A549 (cell line): ENCODE data around the gene RNF123. TPM values are rescaled to one million over a fixed set of nuclear protein-coding genes. Genes with fewer than 3 reads are reported as not detected.
"Not testable (repeated sequence)": the region's sequence is repeated elsewhere in the genome, so short reads cannot be mapped to it uniquely, and the experiment has no call there.

Source experiments
- ATAC-seq, 2 experiments: fragments of 200-7000 bp in 1 of 2; fragments of >200 bp in 1 of 2; cut with Nextera tagmentation in 1 of 2; cut with Tn5 transposase in 1 of 2; 3 replicates each; pipeline versions ENCODE4 v1.8.0 to v1.9.1; 2018 to 2020; ENCODE audit warnings: mild to moderate bottlenecking in 1 of 2, moderate library complexity in 1 of 2
- CTCF ChIA-PET: fragments of 300-600 bp; sonication (Branson Sonifier 250); formaldehyde crosslinking; extraction: SDS; loops from one replicate; lab custom pipeline; 2021; ENCODE audit warnings: antibody characterized with exemption, inconsistent platforms; lab: Yijun Ruan, JAX
- POLR2A ChIA-PET: fragments of 350-600 bp; formaldehyde crosslinking; extraction: SDS; loops from one replicate; lab custom pipeline; 2021; ENCODE audit warnings: antibody characterized with exemption, inconsistent platforms; lab: Yijun Ruan, JAX
- DNase-seq, 2 experiments: peaks; one replicate each; pipeline versions ENCODE4 v3.0.0 to v3.0.0-alpha.2; 2011 to 2016; ENCODE audit warnings: low read depth in 1 of 2, low spot score in 1 of 2
- FAIRE-seq: peaks from 2 replicates; lab custom pipeline; 2011; peaks lifted over from hg19 to GRCh38; lab: Jason Lieb, UNC
- H3K27ac ChIP-seq, 2 experiments: fragments of >200 bp; sonication (Bioruptor Twin); formaldehyde crosslinking; 3 replicates each; pipeline ENCODE4 v1.5.1; 2016 to 2017
- H3K4me1 ChIP-seq: fragments of >200 bp; sonication (Bioruptor Twin); formaldehyde crosslinking; 3 replicates; pipeline ENCODE4 v1.6.1; 2016
- H3K4me2 ChIP-seq: fragments of >200 bp; sonication (Bioruptor Twin); formaldehyde crosslinking; 3 replicates; pipeline ENCODE4 v1.6.1; 2016
- H3K4me3 ChIP-seq: fragments of >200 bp; sonication (Bioruptor Twin); formaldehyde crosslinking; 3 replicates; pipeline ENCODE4 v1.5.1; 2016
- H3K9me3 ChIP-seq: fragments of >200 bp; sonication (Bioruptor Twin); formaldehyde crosslinking; 3 replicates; pipeline ENCODE4 v1.6.1; 2016
- ATOH8 ChIP-seq: fragments of 250-450 bp; sonication (Bioruptor Pico); IDR thresholded peaks from 2 replicates; pipeline ENCODE4 v1.5.0; 2020; ENCODE audit warnings: low read depth, mild to moderate bottlenecking, moderate library complexity
- BCL3 ChIP-seq: fragments of >200 bp; sonication (Bioruptor Twin); formaldehyde crosslinking; IDR thresholded peaks from 3 replicates; pipeline ENCODE4 v1.6.1; 2016
- CBX8 ChIP-seq: fragments of 200-600 bp; sonication (generic); IDR thresholded peaks from 2 replicates; pipeline ENCODE4 v1.6.1; 2016
- CHD2 ChIP-seq: fragments of 150-350 bp; IDR thresholded peaks from 2 replicates; pipeline ENCODE4 v1.6.1; 2014; ENCODE audit warnings: low read length; ENCODE audit not compliant: partially characterized antibody
- CHD4 ChIP-seq: fragments of 200-600 bp; sonication (generic); IDR thresholded peaks from 2 replicates; pipeline ENCODE4 v1.6.1; 2016; ENCODE audit warnings: antibody characterized with exemption, mild to moderate bottlenecking, borderline replicate concordance
- EHMT2 ChIP-seq: fragments of 200-600 bp; sonication (generic); IDR thresholded peaks from 2 replicates; pipeline ENCODE4 v1.6.1; 2016; ENCODE audit warnings: antibody characterized with exemption, low read depth, mild to moderate bottlenecking, moderate library complexity
- EP300 ChIP-seq, 2 experiments: fragments of >200 bp; sonication (Bioruptor Twin); formaldehyde crosslinking; IDR thresholded peaks; 2 replicates in 1 of 2; 3 replicates in 1 of 2; pipeline ENCODE4 v1.6.1; 2016 to 2017
- FOSB ChIP-seq: fragments of 250-450 bp; sonication (Bioruptor Pico); IDR thresholded peaks from 2 replicates; pipeline ENCODE4 v1.5.0; 2020; ENCODE audit warnings: mild to moderate bottlenecking, moderate library complexity
- FOXS1 ChIP-seq: fragments of 250-450 bp; sonication (Bioruptor Pico); IDR thresholded peaks from 2 replicates; pipeline ENCODE4 v1.5.0; 2020; ENCODE audit warnings: mild to moderate bottlenecking, moderate library complexity
- HDAC2 ChIP-seq: fragments of 200-600 bp; sonication (generic); IDR thresholded peaks from 2 replicates; pipeline ENCODE4 v1.6.1; 2016
- HMGXB4 ChIP-seq: fragments of 250-450 bp; sonication (Bioruptor Pico); IDR thresholded peaks from 2 replicates; pipeline ENCODE4 v1.5.0; 2021; ENCODE audit warnings: mild to moderate bottlenecking, moderate library complexity, borderline replicate concordance
- HOXA7 ChIP-seq: fragments of 250-450 bp; sonication (Bioruptor Pico); IDR thresholded peaks from 2 replicates; pipeline ENCODE4 v1.5.0; 2020; ENCODE audit warnings: mild to moderate bottlenecking, moderate library complexity
- KDM5A ChIP-seq: fragments of 200-600 bp; sonication (generic); IDR thresholded peaks from 2 replicates; pipeline ENCODE4 v1.6.1; 2016; ENCODE audit warnings: antibody characterized with exemption, mild to moderate bottlenecking
- MAX ChIP-seq: IDR thresholded peaks from 2 replicates; pipeline ENCODE4 v1.6.1; 2012
- MAZ ChIP-seq: fragments of 150-350 bp; IDR thresholded peaks from 2 replicates; pipeline ENCODE4 v1.6.1; 2014; ENCODE audit warnings: antibody characterized with exemption, low read depth, low read length, borderline replicate concordance
- POLR2AphosphoS2 ChIP-seq: conservative IDR thresholded peaks from 2 replicates; pipeline ENCODE4 v1.6.1; 2012; ENCODE audit warnings: low read length, improper control_type of control experiment, inconsistent platforms
- RARB ChIP-seq: fragments of 250-450 bp; sonication (Bioruptor Pico); IDR thresholded peaks from 2 replicates; pipeline ENCODE4 v1.8.0; 2021; ENCODE audit warnings: mild to moderate bottlenecking, moderate library complexity
- RCOR1 ChIP-seq: fragments of 150-350 bp; IDR thresholded peaks from 2 replicates; pipeline ENCODE4 v1.6.1; 2014; ENCODE audit warnings: antibody characterized with exemption, low read length, low read depth
- SREBF2 ChIP-seq: fragments of 450-650 bp; IDR thresholded peaks from 2 replicates; pipeline ENCODE4 v1.6.1; 2014; ENCODE audit warnings: mild to moderate bottlenecking, moderate library complexity
- TFCP2L1 ChIP-seq: fragments of 250-450 bp; sonication (Bioruptor Pico); IDR thresholded peaks from 2 replicates; pipeline ENCODE4 v1.5.0; 2021; ENCODE audit warnings: mild to moderate bottlenecking
- TP53 ChIP-seq: fragments of 250-450 bp; sonication (Bioruptor Pico); IDR thresholded peaks from 2 replicates; pipeline ENCODE4 v1.5.0; 2021; ENCODE audit warnings: mild to moderate bottlenecking, moderate library complexity
- USF2 ChIP-seq: fragments of 450-650 bp; IDR thresholded peaks from 2 replicates; pipeline ENCODE4 v1.6.1; 2014; ENCODE audit warnings: antibody characterized with exemption
- ZNF302 ChIP-seq: fragments of 250-450 bp; sonication (Bioruptor Pico); IDR thresholded peaks from 2 replicates; pipeline ENCODE4 v1.9.0; 2021; ENCODE audit warnings: inconsistent platforms, mild to moderate bottlenecking, moderate library complexity
- WGBS: methylation state at CpG from one replicate; pipeline ENCODE4 v1.1.6; 2017; ENCODE audit errors: missing lambda C conversion rate; 5-methylcytosine and 5-hydroxymethylcytosine counted together
- polyA plus RNA-seq, 4 experiments: library from polyadenylated mRNA; depleted of rRNA in 3 of 4; stranded (reverse); fragments of >200 nt; fragmentation: RNase III in 1 of 4; extraction: RNeasy Plus Mini Kit Qiagen cat#74134 plus additional on column Dnase treatment in 1 of 4; gene quantifications; 2 replicates in 3 of 4; 3 replicates in 1 of 4; pipeline ENCODE4 v1.2.3, GENCODE V29; 2011 to 2017
- TF ChIP-seq, protein P1 (sequence below): fragments of 150-350 bp; IDR thresholded peaks from 2 replicates; pipeline ENCODE4 v1.6.1; 2014; ENCODE audit warnings: low read depth, mild to moderate bottlenecking, low read length
- TF ChIP-seq, protein P2 (sequence below): fragments of >200 bp; sonication (Bioruptor Twin); formaldehyde crosslinking; IDR thresholded peaks from 3 replicates; pipeline ENCODE4 v1.5.1; 2016
- TF ChIP-seq, protein P3 (sequence below): fragments of >200 bp; sonication (Bioruptor Twin); formaldehyde crosslinking; IDR thresholded peaks from 2 replicates; pipeline ENCODE4 v1.6.1; 2016

Gene RNF123
- polyA plus RNA-seq, 2 of the 4 experiments (the other 2 are of a cell fraction) = 14.4 to 16.0 TPM

DNA sequence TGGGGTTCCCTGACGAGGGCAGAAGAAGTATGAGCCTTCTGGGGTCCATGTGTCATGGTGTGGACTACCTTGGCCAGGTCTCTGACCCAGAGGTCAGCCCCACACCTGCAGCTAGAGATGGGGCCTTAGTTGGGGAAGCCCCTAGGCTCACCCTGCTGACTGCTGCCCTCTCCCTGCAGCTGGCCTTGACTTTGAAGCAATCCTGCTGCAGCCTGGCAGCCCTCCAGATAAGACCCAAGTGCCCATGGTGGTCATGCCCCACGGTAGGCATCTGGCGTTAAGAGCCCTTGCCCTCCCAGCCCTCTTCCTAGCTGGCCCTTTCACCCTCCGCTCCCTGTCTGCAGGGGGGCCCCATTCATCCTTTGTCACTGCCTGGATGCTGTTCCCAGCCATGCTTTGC lies 7.8 kb upstream of the RNF123 start:
- H3K4me2 ChIP-seq = no peak overlapping the region
- no peak for TF ChIP-seq TFCP2L1 (CRISPR knock-in tag)
- TF ChIP-seq MAZ = no peak
- no peak for TF ChIP-seq ZNF302 (CRISPR knock-in tag)
- no peak for TF ChIP-seq EP300 (IDR thresholded peaks at IDR 0.05)
- TF ChIP-seq, protein P1, sequence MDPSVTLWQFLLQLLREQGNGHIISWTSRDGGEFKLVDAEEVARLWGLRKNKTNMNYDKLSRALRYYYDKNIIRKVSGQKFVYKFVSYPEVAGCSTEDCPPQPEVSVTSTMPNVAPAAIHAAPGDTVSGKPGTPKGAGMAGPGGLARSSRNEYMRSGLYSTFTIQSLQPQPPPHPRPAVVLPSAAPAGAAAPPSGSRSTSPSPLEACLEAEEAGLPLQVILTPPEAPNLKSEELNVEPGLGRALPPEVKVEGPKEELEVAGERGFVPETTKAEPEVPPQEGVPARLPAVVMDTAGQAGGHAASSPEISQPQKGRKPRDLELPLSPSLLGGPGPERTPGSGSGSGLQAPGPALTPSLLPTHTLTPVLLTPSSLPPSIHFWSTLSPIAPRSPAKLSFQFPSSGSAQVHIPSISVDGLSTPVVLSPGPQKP = no peak
- no peak for TF ChIP-seq BCL3
- TF ChIP-seq, protein P2, sequence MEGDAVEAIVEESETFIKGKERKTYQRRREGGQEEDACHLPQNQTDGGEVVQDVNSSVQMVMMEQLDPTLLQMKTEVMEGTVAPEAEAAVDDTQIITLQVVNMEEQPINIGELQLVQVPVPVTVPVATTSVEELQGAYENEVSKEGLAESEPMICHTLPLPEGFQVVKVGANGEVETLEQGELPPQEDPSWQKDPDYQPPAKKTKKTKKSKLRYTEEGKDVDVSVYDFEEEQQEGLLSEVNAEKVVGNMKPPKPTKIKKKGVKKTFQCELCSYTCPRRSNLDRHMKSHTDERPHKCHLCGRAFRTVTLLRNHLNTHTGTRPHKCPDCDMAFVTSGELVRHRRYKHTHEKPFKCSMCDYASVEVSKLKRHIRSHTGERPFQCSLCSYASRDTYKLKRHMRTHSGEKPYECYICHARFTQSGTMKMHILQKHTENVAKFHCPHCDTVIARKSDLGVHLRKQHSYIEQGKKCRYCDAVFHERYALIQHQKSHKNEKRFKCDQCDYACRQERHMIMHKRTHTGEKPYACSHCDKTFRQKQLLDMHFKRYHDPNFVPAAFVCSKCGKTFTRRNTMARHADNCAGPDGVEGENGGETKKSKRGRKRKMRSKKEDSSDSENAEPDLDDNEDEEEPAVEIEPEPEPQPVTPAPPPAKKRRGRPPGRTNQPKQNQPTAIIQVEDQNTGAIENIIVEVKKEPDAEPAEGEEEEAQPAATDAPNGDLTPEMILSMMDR = no peak
- TF ChIP-seq RARB (CRISPR knock-in tag) = no peak
- TF ChIP-seq KDM5A = no peak
- TF ChIP-seq CHD2 = no peak
- no peak for TF ChIP-seq HOXA7
- TF ChIP-seq, protein P3, sequence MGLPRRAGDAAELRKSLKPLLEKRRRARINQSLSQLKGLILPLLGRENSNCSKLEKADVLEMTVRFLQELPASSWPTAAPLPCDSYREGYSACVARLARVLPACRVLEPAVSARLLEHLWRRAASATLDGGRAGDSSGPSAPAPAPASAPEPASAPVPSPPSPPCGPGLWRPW = no peak
- no peak for TF ChIP-seq POLR2AphosphoS2
- TF ChIP-seq ATOH8 = no peak
- TF ChIP-seq HMGXB4 (CRISPR knock-in tag) = no peak
- no peak for TF ChIP-seq RCOR1
- TF ChIP-seq MAX = no peak
- DNase-seq = no peak
- 94% methylated on average over 4 of the region's 4 CpGs for WGBS
- no peaks in the 10 kb centered on the region for H3K4me1 ChIP-seq
- H3K27ac ChIP-seq = no peak overlapping the region
- ATAC-seq = no peak
- CTCF ChIA-PET = interaction anchor here (1.0 to 2.1 kb wide), 3 partner anchors 10 to 142 kb away, joined by 4 to 10 read pairs (median 6); no protein-coding TSS in a partner anchor
- FAIRE-seq = no peak
- no peaks in the 10 kb centered on the region for H3K9me3 ChIP-seq
- H3K4me3 ChIP-seq = no peak overlapping the region
- POLR2A ChIA-PET = no interaction called here

- CTCF ChIA-PET = interaction anchor here (1.4 to 2.1 kb wide), 2 partner anchors 12 to 144 kb away, joined by 6 to 10 read pairs; no protein-coding TSS in a partner anchor
Measured at GRCh38 chr3:49683162-49683561, 6.2 kb upstream of the RNF123 start.

DNA sequence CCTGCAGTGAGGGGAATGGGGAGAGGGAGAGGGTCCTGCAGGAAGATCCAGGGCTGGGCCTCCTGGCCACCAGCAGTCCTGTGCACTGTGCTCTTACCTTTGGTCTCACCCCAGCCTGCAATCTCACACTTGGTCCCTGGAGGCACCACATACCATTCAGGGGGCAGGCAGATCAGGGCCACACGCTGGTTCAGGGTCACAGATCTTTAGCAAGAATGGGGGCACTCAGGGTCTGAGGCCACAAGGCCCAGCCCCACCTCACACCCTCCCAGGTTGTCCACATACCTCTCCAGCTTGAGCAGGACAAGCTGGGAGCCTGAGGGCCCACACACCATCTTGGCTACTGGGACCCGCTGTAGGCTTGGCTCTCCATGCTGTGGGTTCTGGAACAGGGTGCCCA lies 4.9 kb upstream of the RNF123 start:
- 60% methylated on average over 1 of the region's 2 CpGs for WGBS
- 0 out of 6 replicates have a peak, but pooled peaks of 1 of the 2 experiments have one; percentile 13 for ATAC-seq

More at GRCh38 chr3:49683162-49683561, 6.2 kb upstream of the RNF123 start:
- Histone ChIP-seq H3K9me3 (no peaks in the 10 kb centered on the region), H3K4me3 (no peak overlapping the region), H3K27ac (no peak overlapping the region), H3K4me2 (no peak overlapping the region), H3K4me1 (no peaks in the 10 kb centered on the region)
- no peak for ATAC-seq
- no peak for DNase-seq
- WGBS = 100% methylated on average over 5 of the region's 6 CpGs
- POLR2A ChIA-PET = no interaction called here
- TF ChIP-seq HOXA7 = no peak
- no peak for TF ChIP-seq EHMT2
- no peak for TF ChIP-seq SREBF2
- TF ChIP-seq FOSB (CRISPR knock-in tag) = no peak
- TF ChIP-seq TP53 (CRISPR knock-in tag) = no peak
- no peak for TF ChIP-seq HDAC2
- TF ChIP-seq CHD4 = no peak
- no peak for TF ChIP-seq FOXS1 (CRISPR knock-in tag)
- no peak for TF ChIP-seq USF2
- TF ChIP-seq, protein P3 = no peak
- TF ChIP-seq CBX8 = no peak
- TF ChIP-seq, all 56 proteins: peak for 0
- FAIRE-seq = no peak

More for the DNA sequence above, 4.9 kb upstream of the RNF123 start:
- FAIRE-seq, H3K9me3 ChIP-seq, H3K4me2 ChIP-seq, CTCF ChIA-PET, DNase-seq, POLR2A ChIA-PET, H3K4me3 ChIP-seq, H3K4me1 ChIP-seq, H3K27ac ChIP-seq: not testable (repeated sequence)
